Nephron progenitor cell (in vitro differentiated cells): ENCODE measurements around the gene NCR2.

Experiments used
- DNase-seq: peaks from one replicate; pipeline ENCODE4 v3.0.0; 2021
- H3K27ac Mint-ChIP-seq: 2 replicates; pipeline ENCODE4 v1.8.0; 2021; ENCODE audit warnings: mild to moderate bottlenecking, moderate library complexity, mixed read lengths
- H3K27me3 Mint-ChIP-seq: 2 replicates; pipeline ENCODE4 v1.8.0; 2021; ENCODE audit warnings: mild to moderate bottlenecking, low read depth, mixed read lengths; ENCODE audit not compliant: poor library complexity
- H3K36me3 Mint-ChIP-seq: 2 replicates; pipeline ENCODE4 v1.8.0; 2021; ENCODE audit warnings: low read depth, mixed read lengths
- H3K4me1 Mint-ChIP-seq: 2 replicates; pipeline ENCODE4 v1.8.0; 2021; ENCODE audit warnings: mixed read lengths
- H3K4me3 Mint-ChIP-seq: 2 replicates; pipeline ENCODE4 v1.8.0; 2021; ENCODE audit warnings: mild to moderate bottlenecking, moderate library complexity, mixed read lengths
- H3K9me3 Mint-ChIP-seq: 2 replicates; pipeline ENCODE4 v1.8.0; 2021; ENCODE audit warnings: mild to moderate bottlenecking, moderate library complexity, mixed read lengths
- CTCF ChIP-seq: fragments of 200-600 bp; sonication (generic); IDR thresholded peaks from 2 replicates; pipeline ENCODE4 v1.5.0; 2021; ENCODE audit warnings: antibody characterized with exemption

Gene NCR2

DNA sequence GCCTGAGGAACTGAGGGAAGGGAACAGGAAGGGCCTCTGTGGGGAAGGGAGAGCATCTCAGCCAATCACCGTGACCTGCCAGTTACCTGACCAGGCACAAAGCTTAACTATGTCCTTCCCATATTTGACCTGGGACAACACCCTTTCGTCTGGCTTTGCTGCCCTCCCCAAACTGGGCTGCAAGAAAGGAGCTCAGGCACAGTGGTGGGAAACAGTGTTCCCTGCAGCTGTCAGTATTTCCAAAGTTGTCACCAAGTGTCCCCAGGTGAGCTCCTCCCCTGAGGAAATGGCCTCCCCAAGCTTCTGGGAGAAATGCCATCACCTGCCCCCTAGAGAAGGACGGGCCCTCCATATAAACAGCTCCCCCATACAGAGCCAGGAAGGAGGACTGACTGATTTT, 17.9 kb downstream of the NCR2 start:
- Mint-ChIP-seq H3K36me3 (no peaks in the 10 kb centered on the region), H3K4me1 (no peaks in the 10 kb centered on the region), H3K4me3 (no peak overlapping the region), H3K27ac (no peak overlapping the region), H3K9me3 (peaks cover 15% of the 10 kb centered on the region), H3K27me3 (peaks cover 77% of the 10 kb centered on the region)
- DNase-seq, result no peak
- no peak for TF ChIP-seq CTCF

DNA sequence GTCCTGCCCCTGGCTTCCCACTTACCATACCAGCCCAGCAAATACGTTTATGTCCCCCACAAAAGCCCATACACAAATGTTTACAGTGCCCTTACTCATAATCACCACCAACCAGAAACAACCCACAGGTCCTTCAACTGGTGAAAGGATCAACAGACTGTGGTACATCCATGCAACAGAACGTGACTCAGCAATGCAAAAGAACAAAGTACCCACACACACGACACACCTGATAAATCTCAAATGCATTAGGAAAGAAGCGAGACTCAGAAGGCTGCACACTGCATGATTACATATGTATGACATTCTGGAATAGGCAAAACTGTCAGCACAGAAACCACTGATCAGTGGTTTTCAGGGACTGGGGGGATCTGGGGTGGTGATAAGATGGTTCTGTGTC, 20.5 kb downstream of the NCR2 start:
- no peak for DNase-seq
- peaks cover 27% of the 10 kb centered on the region for H3K9me3 Mint-ChIP-seq
- peaks cover 80% of the 10 kb centered on the region for H3K27me3 Mint-ChIP-seq
- H3K36me3 Mint-ChIP-seq, result no peaks in the 10 kb centered on the region
- no peak for TF ChIP-seq CTCF
- no peaks in the 10 kb centered on the region for H3K4me1 Mint-ChIP-seq
- H3K27ac Mint-ChIP-seq, result no peak overlapping the region
- H3K4me3 Mint-ChIP-seq, result no peak overlapping the region

GRCh38 chr6:41356825-41357224, 21.4 kb downstream of the NCR2 start:
- Mint-ChIP-seq H3K9me3 (peaks cover 36% of the 10 kb centered on the region), H3K27me3 (peaks cover 78% of the 10 kb centered on the region), H3K27ac (no peak overlapping the region), H3K4me1 (no peaks in the 10 kb centered on the region), H3K36me3 (no peaks in the 10 kb centered on the region), H3K4me3 (no peak overlapping the region)
- DNase-seq, result no peak
- no peak for TF ChIP-seq CTCF

GRCh38 chr6:41358503-41358902, 23.1 kb downstream of the NCR2 start:
- no peak for TF ChIP-seq CTCF
- Mint-ChIP-seq H3K4me3 (no peak overlapping the region), H3K27ac (no peak overlapping the region), H3K27me3 (peaks cover 79% of the 10 kb centered on the region), H3K9me3 (peaks cover 49% of the 10 kb centered on the region), H3K4me1 (no peaks in the 10 kb centered on the region), H3K36me3 (no peaks in the 10 kb centered on the region)
- DNase-seq, result no peak

GRCh38 chr6:41359617-41360313, 24.4 kb downstream of the NCR2 start:
- Mint-ChIP-seq H3K27ac (no peak overlapping the region), H3K27me3 (peaks cover 79% of the 10 kb centered on the region), H3K36me3 (no peaks in the 10 kb centered on the region), H3K9me3 (peaks cover 50% of the 10 kb centered on the region), H3K4me3 (no peak overlapping the region), H3K4me1 (no peaks in the 10 kb centered on the region)
- no peak for DNase-seq
- no peak for TF ChIP-seq CTCF

DNA sequence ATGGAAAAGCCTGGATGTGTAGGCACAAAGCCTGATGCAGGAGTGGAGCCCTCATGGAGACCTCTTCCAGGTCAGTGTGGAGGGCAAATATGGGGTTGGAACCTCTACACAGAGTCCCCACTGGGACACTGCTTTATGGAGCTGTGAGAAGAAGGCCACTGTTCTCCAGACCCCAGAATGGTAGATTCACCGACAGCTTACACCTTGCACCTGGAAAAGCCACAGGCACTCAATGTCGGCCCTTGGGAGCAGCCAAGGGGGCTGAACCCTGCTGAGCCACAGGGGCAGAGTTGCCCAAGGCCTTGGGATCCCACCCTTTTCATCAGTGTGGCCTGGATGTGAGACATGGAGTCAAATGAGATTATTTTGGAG, 24.9 kb downstream of the NCR2 start:
- Mint-ChIP-seq H3K27ac (no peak overlapping the region), H3K27me3 (peaks cover 79% of the 10 kb centered on the region), H3K9me3 (peaks cover 50% of the 10 kb centered on the region), H3K4me3 (no peak overlapping the region), H3K4me1 (no peaks in the 10 kb centered on the region), H3K36me3 (no peaks in the 10 kb centered on the region)
- no peak for DNase-seq
- TF ChIP-seq CTCF, result no peak
